WTC11 (cell line): ENCODE results near the gene FAM20C. TPM values are rescaled to one million over a fixed set of nuclear protein-coding genes. Genes with fewer than 3 reads are reported as not detected.

Experiments
- ATAC-seq: fragments of 200-7000 bp; cut with Tn5 transposase; 2 replicates; pipeline ENCODE4 v1.10.0; 2021; ENCODE audit warnings: mild to moderate bottlenecking, moderate library complexity
- CTCF ChIA-PET: fragments of 300-600 bp; sonication (Branson Sonifier 250); formaldehyde crosslinking; loops from one replicate; lab custom pipeline; 2021; ENCODE audit warnings: antibody characterized with exemption; lab: Charles Lee
- POLR2A ChIA-PET: fragments of 350-600 bp; sonication (Branson Sonifier 250); formaldehyde crosslinking; loops from one replicate; lab custom pipeline; 2021; ENCODE audit warnings: antibody characterized with exemption; lab: Charles Lee
- DNase-seq: peaks from one replicate; pipeline ENCODE4 v3.0.0; 2021; ENCODE audit warnings: low spot score
- H3K27ac Mint-ChIP-seq: 2 replicates; pipeline ENCODE4 v1.8.0; 2021; ENCODE audit warnings: mixed read lengths
- H3K27me3 Mint-ChIP-seq: 2 replicates; pipeline ENCODE4 v1.8.0; 2021; ENCODE audit warnings: low read depth, mild to moderate bottlenecking, moderate library complexity, mixed read lengths
- H3K36me3 Mint-ChIP-seq: 2 replicates; pipeline ENCODE4 v1.8.0; 2021; ENCODE audit warnings: mixed read lengths
- H3K4me1 Mint-ChIP-seq: 2 replicates; pipeline ENCODE4 v1.8.0; 2022; ENCODE audit warnings: mixed read lengths
- H3K4me3 Mint-ChIP-seq: 2 replicates; pipeline ENCODE4 v1.8.0; 2021; ENCODE audit warnings: mild to moderate bottlenecking, moderate library complexity, mixed read lengths
- H3K9me3 Mint-ChIP-seq: 2 replicates; pipeline ENCODE4 v1.8.0; 2021; ENCODE audit warnings: mixed read lengths
- ETV6 ChIP-seq: sonication (generic); formaldehyde crosslinking; IDR thresholded peaks from 2 replicates; pipeline ENCODE4 v1.8.1; 2022; ENCODE audit warnings: mild to moderate bottlenecking, missing genetic modification reagents
- GTF2I ChIP-seq: fragments of 250-450 bp; sonication (Bioruptor Pico); conservative IDR thresholded peaks from 2 replicates; pipeline ENCODE4 v1.4.0; 2021; ENCODE audit warnings: mild to moderate bottlenecking
- HMGA2 ChIP-seq: fragments of 250-450 bp; sonication (Bioruptor Pico); IDR thresholded peaks from 2 replicates; pipeline ENCODE4 v1.4.0; 2021; ENCODE audit warnings: mild to moderate bottlenecking, moderate library complexity
- JUN ChIP-seq: sonication (generic); formaldehyde crosslinking; IDR thresholded peaks from 2 replicates; pipeline ENCODE4 v1.8.0; 2023; ENCODE audit warnings: mild to moderate bottlenecking, missing genetic modification reagents
- NFATC4 ChIP-seq: fragments of 250-450 bp; sonication (Bioruptor Pico); IDR thresholded peaks from 2 replicates; pipeline ENCODE4 v1.9.0; 2021; ENCODE audit warnings: mild to moderate bottlenecking
- NFE2L1 ChIP-seq: sonication (generic); formaldehyde crosslinking; IDR thresholded peaks from 2 replicates; pipeline ENCODE4 v1.8.1; 2023; ENCODE audit warnings: missing genetic modification reagents
- NR1H2 ChIP-seq: sonication (generic); formaldehyde crosslinking; IDR thresholded peaks from 2 replicates; pipeline ENCODE4 v1.9.0; 2021; ENCODE audit warnings: mild to moderate bottlenecking, moderate library complexity, missing genetic modification reagents
- NR2C2 ChIP-seq: sonication (generic); formaldehyde crosslinking; IDR thresholded peaks from 2 replicates; pipeline ENCODE4 v1.8.0; 2022; ENCODE audit warnings: mild to moderate bottlenecking, missing genetic modification reagents
- NR3C1 ChIP-seq: sonication (generic); formaldehyde crosslinking; conservative IDR thresholded peaks from 2 replicates; pipeline ENCODE4 v1.8.1; 2023; ENCODE audit warnings: low read depth, mild to moderate bottlenecking, missing genetic modification reagents
- PRRX2 ChIP-seq: fragments of 250-450 bp; sonication (Bioruptor Pico); IDR thresholded peaks from 2 replicates; pipeline ENCODE4 v1.8.0; 2021; ENCODE audit warnings: mild to moderate bottlenecking
- RORB ChIP-seq: fragments of 250-450 bp; sonication (Bioruptor Pico); IDR thresholded peaks from 2 replicates; pipeline ENCODE4 v1.9.0; 2021; ENCODE audit warnings: mild to moderate bottlenecking
- SMAD3 ChIP-seq: sonication (generic); formaldehyde crosslinking; IDR thresholded peaks from 2 replicates; pipeline ENCODE4 v1.8.0; 2022; ENCODE audit warnings: missing genetic modification reagents, mild to moderate bottlenecking, borderline replicate concordance
- SOX15 ChIP-seq: fragments of 250-450 bp; sonication (Bioruptor Pico); IDR thresholded peaks from 2 replicates; pipeline ENCODE4 v1.9.0; 2021; ENCODE audit warnings: mild to moderate bottlenecking
- ZBTB21 ChIP-seq: sonication (generic); formaldehyde crosslinking; IDR thresholded peaks from 2 replicates; pipeline ENCODE4 v1.8.1; 2023; ENCODE audit warnings: mild to moderate bottlenecking, missing genetic modification reagents, borderline replicate concordance
- ZNF396 ChIP-seq: fragments of 250-450 bp; sonication (Bioruptor Pico); IDR thresholded peaks from 2 replicates; pipeline ENCODE4 v1.8.0; 2021; ENCODE audit warnings: mild to moderate bottlenecking, moderate library complexity, borderline replicate concordance
- total RNA-seq: library from RNA; stranded (reverse); gene quantifications from 3 replicates; pipeline ENCODE4 v1.2.3, GENCODE V29; 2021
- TF ChIP-seq, protein P1 (sequence below): sonication (generic); formaldehyde crosslinking; conservative IDR thresholded peaks from 2 replicates; pipeline ENCODE4 v1.8.1; 2023; ENCODE audit warnings: mild to moderate bottlenecking, low read depth, missing genetic modification reagents, moderate library complexity
- TF ChIP-seq, protein P2 (sequence below): sonication (generic); formaldehyde crosslinking; IDR thresholded peaks from 2 replicates; pipeline ENCODE4 v1.8.0; 2023; ENCODE audit warnings: missing genetic modification reagents
- TF ChIP-seq, protein P3 (sequence below): sonication (generic); formaldehyde crosslinking; IDR thresholded peaks from 2 replicates; pipeline ENCODE4 v1.8.1; 2022; ENCODE audit warnings: low read depth, missing genetic modification reagents, borderline replicate concordance
- TF ChIP-seq, protein P4 (sequence below): sonication (generic); formaldehyde crosslinking; IDR thresholded peaks from 2 replicates; pipeline ENCODE4 v1.8.0; 2022; ENCODE audit warnings: mild to moderate bottlenecking, missing genetic modification reagents
- TF ChIP-seq, protein P5 (sequence below): sonication (generic); formaldehyde crosslinking; IDR thresholded peaks from 2 replicates; pipeline ENCODE4 v1.8.1; 2023; ENCODE audit warnings: mild to moderate bottlenecking, missing genetic modification reagents
- TF ChIP-seq, protein P6 (sequence below): sonication (generic); formaldehyde crosslinking; IDR thresholded peaks from 2 replicates; pipeline ENCODE4 v1.8.1; 2022; ENCODE audit warnings: mild to moderate bottlenecking, moderate library complexity, missing genetic modification reagents

FAM20C gene
- total RNA-seq, 1 experiment from 2014 or later, result 64.9 TPM

DNA sequence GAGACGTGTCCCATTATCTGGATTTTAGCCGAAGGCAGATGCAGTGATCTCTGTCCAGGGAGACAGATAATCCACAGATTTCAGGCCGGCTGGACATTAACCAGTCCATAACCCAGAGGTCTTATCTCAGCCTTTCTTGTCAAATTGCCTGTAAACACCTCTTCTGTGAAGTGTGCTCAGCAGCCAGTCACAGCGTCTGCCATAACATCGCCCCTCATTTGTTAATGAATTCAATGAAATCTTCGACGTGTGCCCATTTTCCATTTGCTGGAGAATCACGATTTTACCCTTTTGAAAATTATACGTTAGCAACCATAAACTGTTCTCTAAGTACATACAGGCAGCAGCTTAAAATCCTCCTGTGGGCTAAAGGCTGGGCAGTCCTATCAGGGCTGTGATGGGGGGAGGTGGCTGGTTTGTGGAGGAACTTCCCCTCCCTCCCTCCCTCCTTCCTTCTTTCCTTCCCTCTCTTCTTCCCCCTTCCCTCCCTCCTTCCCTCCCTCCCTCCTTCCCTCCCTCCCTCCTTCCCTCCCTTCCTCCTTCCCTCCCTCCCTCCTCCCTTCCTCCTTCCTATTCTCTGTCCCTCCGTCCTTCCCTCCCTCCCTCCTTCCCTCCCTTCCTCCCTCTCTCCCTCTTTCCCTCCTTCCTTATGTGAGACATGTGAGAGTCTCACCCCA lies 26.6 kb upstream of the FAM20C start:
- ChIA-PET POLR2A (no interaction called here), CTCF (no interaction called here)
- ATAC-seq, result no peak
- Mint-ChIP-seq H3K4me1 (peaks cover 10% of the 10 kb centered on the region), H3K9me3 (no peaks in the 10 kb centered on the region), H3K27ac (no peak overlapping the region), H3K4me3 (no peak overlapping the region), H3K27me3 (peaks cover 3% of the 10 kb centered on the region; the same call in 1 of the 2 replicates), H3K36me3 (no peaks in the 10 kb centered on the region)
- DNase-seq, result no peak
- TF ChIP-seq HMGA2 (CRISPR knock-in tag) (no peak), NR2C2 (CRISPR knock-in tag) (no peak), RORB (CRISPR knock-in tag) (no peak), NR1H2 (no peak), ETV6 (CRISPR knock-in tag) (no peak), SMAD3 (CRISPR knock-in tag) (no peak), PRRX2 (no peak), SOX15 (CRISPR knock-in tag) (no peak), ZNF396 (CRISPR knock-in tag) (no peak), ZBTB21 (no peak), NFATC4 (CRISPR knock-in tag) (no peak)
- TF ChIP-seq, protein P1, sequence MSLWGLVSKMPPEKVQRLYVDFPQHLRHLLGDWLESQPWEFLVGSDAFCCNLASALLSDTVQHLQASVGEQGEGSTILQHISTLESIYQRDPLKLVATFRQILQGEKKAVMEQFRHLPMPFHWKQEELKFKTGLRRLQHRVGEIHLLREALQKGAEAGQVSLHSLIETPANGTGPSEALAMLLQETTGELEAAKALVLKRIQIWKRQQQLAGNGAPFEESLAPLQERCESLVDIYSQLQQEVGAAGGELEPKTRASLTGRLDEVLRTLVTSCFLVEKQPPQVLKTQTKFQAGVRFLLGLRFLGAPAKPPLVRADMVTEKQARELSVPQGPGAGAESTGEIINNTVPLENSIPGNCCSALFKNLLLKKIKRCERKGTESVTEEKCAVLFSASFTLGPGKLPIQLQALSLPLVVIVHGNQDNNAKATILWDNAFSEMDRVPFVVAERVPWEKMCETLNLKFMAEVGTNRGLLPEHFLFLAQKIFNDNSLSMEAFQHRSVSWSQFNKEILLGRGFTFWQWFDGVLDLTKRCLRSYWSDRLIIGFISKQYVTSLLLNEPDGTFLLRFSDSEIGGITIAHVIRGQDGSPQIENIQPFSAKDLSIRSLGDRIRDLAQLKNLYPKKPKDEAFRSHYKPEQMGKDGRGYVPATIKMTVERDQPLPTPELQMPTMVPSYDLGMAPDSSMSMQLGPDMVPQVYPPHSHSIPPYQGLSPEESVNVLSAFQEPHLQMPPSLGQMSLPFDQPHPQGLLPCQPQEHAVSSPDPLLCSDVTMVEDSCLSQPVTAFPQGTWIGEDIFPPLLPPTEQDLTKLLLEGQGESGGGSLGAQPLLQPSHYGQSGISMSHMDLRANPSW (CRISPR knock-in tag), result no peak
- TF ChIP-seq, protein P2, sequence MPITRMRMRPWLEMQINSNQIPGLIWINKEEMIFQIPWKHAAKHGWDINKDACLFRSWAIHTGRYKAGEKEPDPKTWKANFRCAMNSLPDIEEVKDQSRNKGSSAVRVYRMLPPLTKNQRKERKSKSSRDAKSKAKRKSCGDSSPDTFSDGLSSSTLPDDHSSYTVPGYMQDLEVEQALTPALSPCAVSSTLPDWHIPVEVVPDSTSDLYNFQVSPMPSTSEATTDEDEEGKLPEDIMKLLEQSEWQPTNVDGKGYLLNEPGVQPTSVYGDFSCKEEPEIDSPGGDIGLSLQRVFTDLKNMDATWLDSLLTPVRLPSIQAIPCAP, result no peak
- TF ChIP-seq, protein P3, sequence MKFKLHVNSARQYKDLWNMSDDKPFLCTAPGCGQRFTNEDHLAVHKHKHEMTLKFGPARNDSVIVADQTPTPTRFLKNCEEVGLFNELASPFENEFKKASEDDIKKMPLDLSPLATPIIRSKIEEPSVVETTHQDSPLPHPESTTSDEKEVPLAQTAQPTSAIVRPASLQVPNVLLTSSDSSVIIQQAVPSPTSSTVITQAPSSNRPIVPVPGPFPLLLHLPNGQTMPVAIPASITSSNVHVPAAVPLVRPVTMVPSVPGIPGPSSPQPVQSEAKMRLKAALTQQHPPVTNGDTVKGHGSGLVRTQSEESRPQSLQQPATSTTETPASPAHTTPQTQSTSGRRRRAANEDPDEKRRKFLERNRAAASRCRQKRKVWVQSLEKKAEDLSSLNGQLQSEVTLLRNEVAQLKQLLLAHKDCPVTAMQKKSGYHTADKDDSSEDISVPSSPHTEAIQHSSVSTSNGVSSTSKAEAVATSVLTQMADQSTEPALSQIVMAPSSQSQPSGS (CRISPR knock-in tag), result no peak
- TF ChIP-seq, protein P4, sequence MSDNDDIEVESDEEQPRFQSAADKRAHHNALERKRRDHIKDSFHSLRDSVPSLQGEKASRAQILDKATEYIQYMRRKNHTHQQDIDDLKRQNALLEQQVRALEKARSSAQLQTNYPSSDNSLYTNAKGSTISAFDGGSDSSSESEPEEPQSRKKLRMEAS (CRISPR knock-in tag), result no peak

DNA sequence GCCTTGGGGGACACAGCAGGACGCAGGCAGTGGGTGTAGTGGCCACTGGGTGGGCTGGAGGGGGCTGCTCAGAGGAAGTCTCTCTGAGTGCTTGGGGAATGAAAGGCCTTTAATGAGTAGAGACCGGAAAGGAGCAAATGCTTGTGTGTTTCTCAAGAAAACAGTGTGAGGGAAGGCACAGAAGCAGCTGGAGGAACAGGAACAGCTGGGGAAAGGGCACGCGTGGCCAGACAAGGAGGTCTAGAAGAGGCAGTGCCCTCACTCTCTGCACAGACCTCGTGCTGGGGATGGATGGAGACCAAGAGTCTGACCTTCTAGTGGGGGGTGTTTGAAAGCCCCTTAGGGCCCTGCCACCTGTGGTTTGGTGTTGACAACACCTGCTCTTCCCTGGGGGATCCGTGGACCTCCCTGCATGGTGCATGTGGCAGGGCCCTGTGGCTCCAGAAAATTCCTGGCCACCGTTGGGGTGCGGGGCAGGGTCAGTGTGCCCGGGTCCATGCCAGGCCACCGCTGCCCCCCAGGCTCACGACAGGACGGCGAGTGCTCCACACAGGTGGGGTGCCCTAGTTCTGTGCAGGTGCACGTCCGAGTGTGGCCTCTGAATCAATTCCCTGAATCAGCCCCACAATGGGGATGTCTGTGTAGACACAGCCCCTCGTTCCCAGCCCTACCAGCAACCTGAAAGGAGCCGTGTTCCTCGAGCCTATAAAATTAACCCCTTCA lies 25.9 kb upstream of the FAM20C start:
- H3K36me3 Mint-ChIP-seq, result no peaks in the 10 kb centered on the region
- DNase-seq (no peak), ATAC-seq (no peak)
- ChIA-PET POLR2A (interaction anchor here (0.6 kb wide), 1 partner anchor 22 kb away, joined by 3 read pairs; no protein-coding TSS in a partner anchor), CTCF (no interaction called here)
- H3K4me1 Mint-ChIP-seq, result peaks cover 10% of the 10 kb centered on the region
- peaks cover 3% of the 10 kb centered on the region; the same call in 1 of the 2 replicates for H3K27me3 Mint-ChIP-seq
- no peak overlapping the region for H3K4me3 Mint-ChIP-seq
- peak overlapping the region; percentile 47; the same call in 1 of the 2 replicates for H3K27ac Mint-ChIP-seq
- no peaks in the 10 kb centered on the region for H3K9me3 Mint-ChIP-seq
- TF ChIP-seq, protein P2, result no peak
- TF ChIP-seq NR3C1 (CRISPR knock-in tag) (no peak), ETV6 (CRISPR knock-in tag) (no peak), ZNF396 (CRISPR knock-in tag) (no peak), GTF2I (CRISPR knock-in tag) (no peak), NFE2L1 (CRISPR knock-in tag) (no peak), JUN (no peak)
- TF ChIP-seq, protein P5, sequence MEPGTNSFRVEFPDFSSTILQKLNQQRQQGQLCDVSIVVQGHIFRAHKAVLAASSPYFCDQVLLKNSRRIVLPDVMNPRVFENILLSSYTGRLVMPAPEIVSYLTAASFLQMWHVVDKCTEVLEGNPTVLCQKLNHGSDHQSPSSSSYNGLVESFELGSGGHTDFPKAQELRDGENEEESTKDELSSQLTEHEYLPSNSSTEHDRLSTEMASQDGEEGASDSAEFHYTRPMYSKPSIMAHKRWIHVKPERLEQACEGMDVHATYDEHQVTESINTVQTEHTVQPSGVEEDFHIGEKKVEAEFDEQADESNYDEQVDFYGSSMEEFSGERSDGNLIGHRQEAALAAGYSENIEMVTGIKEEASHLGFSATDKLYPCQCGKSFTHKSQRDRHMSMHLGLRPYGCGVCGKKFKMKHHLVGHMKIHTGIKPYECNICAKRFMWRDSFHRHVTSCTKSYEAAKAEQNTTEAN (CRISPR knock-in tag), result no peak
- TF ChIP-seq, protein P6, sequence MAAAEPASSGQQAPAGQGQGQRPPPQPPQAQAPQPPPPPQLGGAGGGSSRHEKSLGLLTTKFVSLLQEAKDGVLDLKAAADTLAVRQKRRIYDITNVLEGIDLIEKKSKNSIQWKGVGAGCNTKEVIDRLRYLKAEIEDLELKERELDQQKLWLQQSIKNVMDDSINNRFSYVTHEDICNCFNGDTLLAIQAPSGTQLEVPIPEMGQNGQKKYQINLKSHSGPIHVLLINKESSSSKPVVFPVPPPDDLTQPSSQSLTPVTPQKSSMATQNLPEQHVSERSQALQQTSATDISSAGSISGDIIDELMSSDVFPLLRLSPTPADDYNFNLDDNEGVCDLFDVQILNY, result no peak
- TF ChIP-seq, protein P1 (CRISPR knock-in tag), result no peak
